ENCODE results near the gene RRAS. TPM values are rescaled to one million over a fixed set of nuclear protein-coding genes. Genes with fewer than 3 reads are reported as not detected.

The RRAS gene
- total RNA-seq, 4 donors from 2014 or later = 12.9 to 28.8 (median 18.6) TPM

GRCh38 chr19:49605605-49606004, 34.3 kb downstream of the RRAS start:
- Histone ChIP-seq H3K4me3 (no peak overlapping the region), H3K4me1 (no peaks in the 10 kb centered on the region), H3K27me3 (no peaks in the 10 kb centered on the region), H3K9me3 (no peaks in the 10 kb centered on the region), H3K27ac (no peak overlapping the region), H3K36me3 (peaks cover 89% of the 10 kb centered on the region)
- 100% methylated on average over 1 of the region's 7 CpGs for WGBS
- DNase-seq (ENCODE audit: low spot score in 2 of 2) = no peak
- TF ChIP-seq CTCF (IDR thresholded peaks at IDR 0.05) = no peak
- TF ChIP-seq EP300 (IDR thresholded peaks at IDR 0.05) = no peak
- no peak for TF ChIP-seq POLR2AphosphoS5 (IDR thresholded peaks at IDR 0.05)
- TF ChIP-seq POLR2A (IDR thresholded peaks at IDR 0.05) = no peak

DNA sequence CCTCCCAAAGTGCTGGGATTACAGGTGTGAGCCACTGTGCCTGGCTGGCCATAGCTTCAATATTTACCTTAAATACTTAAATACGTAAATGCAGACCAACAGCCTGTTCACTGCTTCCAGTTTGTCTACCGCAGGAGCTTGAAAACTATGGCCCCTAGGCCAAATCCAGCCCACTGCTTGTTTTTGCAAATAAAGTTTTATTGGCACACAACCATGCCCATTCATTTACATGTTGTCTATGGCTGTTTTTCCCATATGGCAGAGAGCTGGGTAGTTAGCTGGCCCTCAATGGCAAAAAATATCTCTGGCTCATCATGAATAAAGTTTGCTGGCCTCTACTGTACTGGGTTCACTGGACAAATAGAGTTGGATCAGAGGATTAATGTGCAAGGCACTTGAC, 37.1 kb downstream of the RRAS start:
- Histone ChIP-seq H3K27me3 (no peaks in the 10 kb centered on the region), H3K27ac (no peak overlapping the region), H3K36me3 (peaks cover 85% of the 10 kb centered on the region), H3K9me3 (no peaks in the 10 kb centered on the region), H3K4me1 (no peaks in the 10 kb centered on the region), H3K4me3 (no peak overlapping the region)
- TF ChIP-seq CTCF (IDR thresholded peaks at IDR 0.05) (no peak), EP300 (IDR thresholded peaks at IDR 0.05) (no peak), POLR2A (IDR thresholded peaks at IDR 0.05) (no peak), POLR2AphosphoS5 (IDR thresholded peaks at IDR 0.05) (no peak)
- WGBS = 94% methylated on average over 2 of the region's 2 CpGs
- DNase-seq (ENCODE audit: low spot score in 2 of 2) = no peak

DNA sequence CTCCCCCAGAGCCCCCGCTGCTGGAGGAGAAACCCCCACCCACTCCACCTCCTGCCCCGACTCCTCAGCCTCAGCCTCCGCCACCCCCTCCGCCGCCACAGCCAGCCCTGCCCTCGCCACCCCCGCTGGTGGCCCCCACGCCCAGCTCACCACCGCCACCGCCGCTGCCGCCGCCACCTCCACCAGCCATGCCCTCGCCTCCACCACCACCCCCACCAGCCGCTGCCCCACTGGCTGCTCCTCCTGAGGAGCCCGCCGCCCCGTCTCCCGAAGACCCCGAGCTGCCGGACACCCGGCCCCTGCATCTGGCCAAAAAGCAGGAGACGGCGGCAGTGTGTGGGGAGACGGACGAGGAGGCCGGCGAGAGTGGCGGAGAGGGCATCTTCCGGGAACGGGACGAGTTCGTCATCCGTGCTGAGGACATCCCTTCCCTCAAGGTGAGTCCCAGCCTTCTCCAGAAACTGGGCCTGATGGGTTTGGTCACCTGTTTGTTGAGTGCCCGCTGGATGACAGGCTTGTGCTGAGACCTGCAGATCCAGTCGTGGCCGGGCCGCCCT, 38.4 kb downstream of the RRAS start:
- no peak overlapping the region for H3K4me3 ChIP-seq
- H3K27me3 ChIP-seq = no peaks in the 10 kb centered on the region
- TF ChIP-seq POLR2AphosphoS5 (IDR thresholded peaks at IDR 0.05) (no peak), POLR2A (IDR thresholded peaks at IDR 0.05) (no peak), CTCF (IDR thresholded peaks at IDR 0.05) (no peak)
- WGBS = 95% methylated on average over 38 of the region's 38 CpGs
- H3K36me3 ChIP-seq = peaks cover 90% of the 10 kb centered on the region
- no peaks in the 10 kb centered on the region for H3K4me1 ChIP-seq
- no peaks in the 10 kb centered on the region for H3K9me3 ChIP-seq
- DNase-seq (ENCODE audit: low spot score in 2 of 2) = no peak
- no peak overlapping the region for H3K27ac ChIP-seq

DNA sequence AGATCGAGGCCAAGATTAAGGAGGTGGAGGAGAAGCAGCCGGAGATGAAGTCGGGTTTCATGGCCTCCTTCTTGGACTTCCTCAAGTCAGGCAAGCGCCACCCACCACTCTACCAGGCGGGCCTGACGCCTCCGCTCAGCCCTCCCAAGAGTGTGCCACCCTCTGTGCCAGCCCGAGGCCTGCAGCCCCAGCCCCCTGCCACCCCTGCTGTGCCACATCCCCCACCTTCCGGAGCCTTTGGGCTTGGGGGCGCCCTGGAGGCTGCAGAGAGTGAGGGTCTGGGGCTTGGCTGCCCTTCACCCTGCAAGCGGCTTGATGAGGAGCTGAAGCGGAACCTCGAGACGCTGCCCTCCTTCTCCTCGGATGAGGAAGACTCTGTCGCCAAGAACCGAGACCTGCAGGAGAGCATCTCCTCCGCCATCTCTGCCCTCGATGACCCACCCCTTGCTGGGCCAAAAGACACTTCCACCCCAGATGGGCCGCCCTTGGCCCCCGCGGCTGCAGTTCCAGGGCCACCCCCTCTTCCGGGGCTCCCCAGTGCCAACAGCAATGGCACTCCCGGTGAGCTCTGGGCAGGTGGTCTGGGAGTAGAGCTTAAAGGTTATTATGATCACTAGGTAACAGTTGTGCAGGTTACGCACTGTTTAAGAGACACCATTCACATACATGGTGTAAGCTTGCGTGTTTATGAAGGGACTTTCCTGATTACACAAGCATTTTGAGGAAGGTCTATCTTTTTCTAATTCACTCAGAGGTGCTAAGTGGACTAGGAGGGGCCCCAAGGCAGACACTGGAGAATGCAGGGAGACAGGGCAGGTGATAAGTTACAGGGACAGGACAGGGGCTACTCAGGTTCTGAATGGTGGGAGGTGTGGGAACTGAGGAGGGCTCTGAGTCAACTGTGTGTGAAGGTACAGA, 40.3 kb downstream of the RRAS start:
- Histone ChIP-seq H3K36me3 (peaks cover 95% of the 10 kb centered on the region), H3K9me3 (no peaks in the 10 kb centered on the region), H3K4me3 (no peak overlapping the region), H3K27me3 (no peaks in the 10 kb centered on the region), H3K27ac (no peak overlapping the region), H3K4me1 (no peaks in the 10 kb centered on the region)
- TF ChIP-seq POLR2AphosphoS5 (IDR thresholded peaks at IDR 0.05) (no peak), EP300 (IDR thresholded peaks at IDR 0.05) (no peak), POLR2A (IDR thresholded peaks at IDR 0.05) (no peak), CTCF (IDR thresholded peaks at IDR 0.05) (no peak)
- WGBS = 85% methylated on average over 11 of the region's 26 CpGs
- DNase-seq (ENCODE audit: low spot score in 2 of 2) = no peak

DNA sequence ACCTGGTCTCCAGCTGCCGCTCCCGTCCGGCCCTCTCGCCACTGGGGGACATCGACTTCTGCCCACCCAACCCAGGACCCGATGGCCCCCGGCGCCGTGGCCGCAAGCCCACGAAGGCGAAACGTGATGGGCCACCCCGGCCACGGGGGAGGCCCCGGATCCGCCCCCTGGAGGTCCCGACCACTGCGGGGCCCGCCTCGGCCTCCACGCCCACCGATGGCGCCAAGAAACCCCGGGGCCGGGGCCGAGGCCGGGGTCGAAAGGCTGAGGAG, 42.3 kb downstream of the RRAS start:
- H3K4me3 ChIP-seq = no peak overlapping the region
- H3K27me3 ChIP-seq = no peaks in the 10 kb centered on the region
- no peaks in the 10 kb centered on the region for H3K9me3 ChIP-seq
- no peak for DNase-seq (ENCODE audit: low spot score in 2 of 2)
- TF ChIP-seq POLR2AphosphoS5 (IDR thresholded peaks at IDR 0.05) (no peak), EP300 (IDR thresholded peaks at IDR 0.05) (no peak), CTCF (IDR thresholded peaks at IDR 0.05) (no peak), POLR2A (IDR thresholded peaks at IDR 0.05) (no peak)
- no peak overlapping the region for H3K27ac ChIP-seq
- peaks cover 82% of the 10 kb centered on the region for H3K36me3 ChIP-seq
- 94% methylated on average over 29 of the region's 29 CpGs for WGBS
- peaks cover 18% of the 10 kb centered on the region for H3K4me1 ChIP-seq

Data from suprapubic skin (tissue), 4 donors.